HG03571 (cell line): Measurements from ENCODE around the gene ITPR3.

Experiments
- ATAC-seq: cut with Tn5 transposase; IDR thresholded peaks from one replicate; pipeline ENCODE4 v1.9.1; 2021; ENCODE audit not compliant: unreplicated experiment

ITPR3 gene

GRCh38 chr6:33633462-33634158 is 12.5 kb downstream of the ITPR3 start:
- ATAC-seq, result peak; percentile 46

- ATAC-seq, result no peak
Observed at GRCh38 chr6:33634161-33634727, 13.1 kb downstream of the ITPR3 start.

- ATAC-seq, result no peak
Observed at GRCh38 chr6:33634946-33635345, 13.8 kb downstream of the ITPR3 start.

- no peak for ATAC-seq
Observed at GRCh38 chr6:33636655-33637054, 15.5 kb downstream of the ITPR3 start.

- ATAC-seq, result no peak
Observed at GRCh38 chr6:33638556-33638955, 17.4 kb downstream of the ITPR3 start.

- no peak for ATAC-seq
Observed at GRCh38 chr6:33639559-33639958, 18.4 kb downstream of the ITPR3 start.

GRCh38 chr6:33640361-33640760 is 19.2 kb downstream of the ITPR3 start:
- ATAC-seq, result no peak

GRCh38 chr6:33641144-33641543 is 20.0 kb downstream of the ITPR3 start:
- ATAC-seq, result no peak

- ATAC-seq, result no peak
Observed at GRCh38 chr6:33641602-33642001, 20.5 kb downstream of the ITPR3 start.

- no peak for ATAC-seq
Observed at GRCh38 chr6:33642897-33643296, 21.8 kb downstream of the ITPR3 start.

GRCh38 chr6:33651403-33651802 is 30.3 kb downstream of the ITPR3 start:
- no peak for ATAC-seq

- no peak for ATAC-seq
Observed at GRCh38 chr6:33652002-33652401, 30.9 kb downstream of the ITPR3 start.

GRCh38 chr6:33654831-33655554 is 33.9 kb downstream of the ITPR3 start:
- ATAC-seq, result no peak

- ATAC-seq, result no peak
Observed at GRCh38 chr6:33656844-33657243, 35.7 kb downstream of the ITPR3 start.

GRCh38 chr6:33658982-33659689 is 38.0 kb downstream of the ITPR3 start:
- no peak for ATAC-seq

GRCh38 chr6:33659986-33660385 is 38.9 kb downstream of the ITPR3 start:
- no peak for ATAC-seq

GRCh38 chr6:33661106-33661838 is 40.1 kb downstream of the ITPR3 start:
- no peak for ATAC-seq

- no peak for ATAC-seq
Observed at GRCh38 chr6:33662318-33662717, 41.2 kb downstream of the ITPR3 start.

GRCh38 chr6:33663028-33663427 is 41.9 kb downstream of the ITPR3 start:
- no peak for ATAC-seq

- no peak for ATAC-seq
Observed at GRCh38 chr6:33663727-33664449, 42.8 kb downstream of the ITPR3 start.
